Activated naive CD4-positive, alpha-beta T cell treated with anti-CD3 and anti-CD28 coated beads, Interleukin-2, amount 50 U/mL, for 72 hours (primary cell): ENCODE data around the gene FAIM. TPM values are rescaled to one million over a fixed set of nuclear protein-coding genes. Genes with fewer than 3 reads are reported as not detected.
"Not testable (repeated sequence)": the region's sequence is repeated elsewhere in the genome, so short reads cannot be mapped to it uniquely, and the experiment has no call there.

Source experiments
- ATAC-seq, 2 donors: fragments of 150-1000 bp; cut with Tn5 transposase; 2 replicates each; pipeline ENCODE4 v1.10.0; 2021; ENCODE audit warnings: mild to moderate bottlenecking in 2 of 2, moderate library complexity in 2 of 2
- DNase-seq, 2 donors: peaks; one replicate each; pipeline ENCODE4 v3.0.0; 2021 to 2022; ENCODE audit warnings: low spot score in 2 of 2
- H3K27ac Mint-ChIP-seq, 2 donors: one replicate each; pipeline ENCODE4 v1.8.0; 2022; ENCODE audit warnings: mild to moderate bottlenecking in 2 of 2, mixed read lengths in 2 of 2
- H3K36me3 Mint-ChIP-seq, 2 donors: one replicate each; pipeline ENCODE4 v1.8.0; 2022; ENCODE audit warnings: mixed read lengths in 2 of 2
- H3K9me3 Mint-ChIP-seq, 2 donors: one replicate each; pipeline ENCODE4 v1.8.0; 2022; ENCODE audit warnings: mixed read lengths in 2 of 2
- total RNA-seq, 2 donors: library from RNA; stranded (reverse); gene quantifications; one replicate each; pipeline ENCODE4 v1.2.3, GENCODE V29; 2022

FAIM gene, protein sequence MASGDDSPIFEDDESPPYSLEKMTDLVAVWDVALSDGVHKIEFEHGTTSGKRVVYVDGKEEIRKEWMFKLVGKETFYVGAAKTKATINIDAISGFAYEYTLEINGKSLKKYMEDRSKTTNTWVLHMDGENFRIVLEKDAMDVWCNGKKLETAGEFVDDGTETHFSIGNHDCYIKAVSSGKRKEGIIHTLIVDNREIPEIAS
- total RNA-seq = 1 to 10 TPM; 2.1 to 2.2 TPM

DNA sequence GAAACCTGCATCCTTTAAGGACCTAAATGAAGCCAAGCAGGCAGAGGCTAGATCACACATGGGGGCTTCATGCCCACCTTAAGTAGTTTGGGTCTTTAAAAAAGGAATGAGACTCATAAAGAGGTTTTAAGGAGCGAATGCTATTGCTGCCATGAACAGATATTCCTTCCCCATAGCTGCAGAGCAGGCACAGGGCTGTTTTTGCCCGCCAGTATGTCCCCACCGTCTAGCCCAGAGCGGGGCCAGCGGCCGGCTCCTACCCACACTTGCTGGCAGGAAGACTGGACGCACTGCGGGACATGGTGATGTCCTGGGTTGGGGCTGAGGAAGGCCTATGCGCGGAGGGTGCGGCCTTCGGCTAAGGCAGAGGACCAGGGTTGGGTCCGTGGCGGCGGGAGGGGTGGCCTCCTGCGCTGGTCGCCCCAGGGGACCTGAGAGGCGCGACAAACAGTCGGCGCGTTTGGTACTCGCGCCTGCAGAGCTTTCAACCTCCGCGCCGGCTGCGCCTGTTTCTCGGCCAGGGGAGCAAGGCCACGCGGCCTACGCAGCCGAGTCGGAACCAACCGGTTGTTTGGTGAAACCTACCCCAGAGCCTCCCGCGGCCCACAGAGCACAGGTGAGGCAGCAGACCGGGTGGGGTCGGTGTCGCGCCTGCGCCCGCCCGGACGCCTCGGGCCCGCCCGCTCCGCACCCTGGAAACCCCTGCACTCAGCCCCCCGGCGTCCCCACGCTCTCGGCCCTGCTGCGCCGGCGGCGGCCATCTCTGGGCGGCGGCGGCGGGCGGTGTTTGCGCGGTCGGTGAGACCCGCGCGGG lies at the start of gene FAIM:
Gene FAIM, plus strand, starts transcription at position 450 of the 814 bp plus-strand sequence. CDS start 10,956 bp downstream, outside the sequence.
- DNase-seq (peak; percentile 60 to 71), ATAC-seq (peak; percentile 81 to 83)
- H3K36me3 Mint-ChIP-seq = peaks cover 5 to 8% of the 10 kb centered on the region in 2 donors
- peak within 1 kb of the TSS; percentile 80 to 85 for H3K27ac Mint-ChIP-seq
- H3K9me3 Mint-ChIP-seq = peaks cover 0 to 8% of the 10 kb centered on the region in 2 donors

DNA sequence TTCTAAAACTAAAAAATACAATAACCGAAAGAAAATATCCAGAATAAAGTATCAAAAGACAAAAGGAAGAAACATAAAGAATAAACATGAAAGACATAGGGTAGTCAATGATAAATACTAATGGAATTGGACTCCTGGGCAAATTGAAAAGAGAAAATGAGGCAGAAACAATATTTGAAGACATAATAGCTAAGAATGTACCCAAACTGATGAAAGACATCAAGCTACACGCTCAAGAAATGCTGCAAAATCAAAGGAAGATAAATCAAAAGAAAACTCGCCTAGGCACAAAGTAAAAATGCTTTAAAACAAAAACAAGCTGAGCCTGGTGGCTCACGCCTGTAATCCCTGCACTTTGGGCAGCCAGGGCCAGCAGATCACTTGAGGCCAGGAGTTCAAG lies 49.4 kb upstream of the FAIM start:
- ATAC-seq (no peak), DNase-seq (no peak)
- Mint-ChIP-seq H3K36me3 (peaks cover 65 to 68% of the 10 kb centered on the region in 2 donors), H3K27ac (no peak overlapping the region), H3K9me3 (peaks cover 16 to 20% of the 10 kb centered on the region in 2 donors)

DNA sequence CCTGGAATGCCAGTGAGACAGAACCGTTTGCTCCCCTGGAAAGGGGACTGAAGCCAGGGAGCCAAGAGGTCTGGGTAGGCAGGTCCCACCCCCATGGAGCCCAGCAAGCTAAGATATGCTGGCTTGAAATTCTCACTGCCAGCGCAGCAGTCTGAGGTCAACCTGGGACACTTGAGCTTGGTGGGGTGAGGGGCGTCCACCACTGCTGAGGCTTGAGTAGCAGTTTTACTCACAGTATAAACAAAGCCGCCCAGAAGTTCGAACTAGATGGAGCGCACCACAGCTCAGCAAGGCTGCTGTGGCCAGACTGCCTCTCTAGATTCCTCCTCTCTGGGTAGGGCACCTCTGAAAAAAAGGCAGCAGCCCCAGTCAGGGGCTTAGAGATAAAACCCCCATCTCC lies 48.1 kb upstream of the FAIM start:
- H3K36me3 Mint-ChIP-seq = peaks cover 66 to 73% of the 10 kb centered on the region in 2 donors
- peaks cover 16 to 20% of the 10 kb centered on the region in 2 donors for H3K9me3 Mint-ChIP-seq
- no peak for DNase-seq
- no peak for ATAC-seq
- H3K27ac Mint-ChIP-seq = no peak overlapping the region

DNA sequence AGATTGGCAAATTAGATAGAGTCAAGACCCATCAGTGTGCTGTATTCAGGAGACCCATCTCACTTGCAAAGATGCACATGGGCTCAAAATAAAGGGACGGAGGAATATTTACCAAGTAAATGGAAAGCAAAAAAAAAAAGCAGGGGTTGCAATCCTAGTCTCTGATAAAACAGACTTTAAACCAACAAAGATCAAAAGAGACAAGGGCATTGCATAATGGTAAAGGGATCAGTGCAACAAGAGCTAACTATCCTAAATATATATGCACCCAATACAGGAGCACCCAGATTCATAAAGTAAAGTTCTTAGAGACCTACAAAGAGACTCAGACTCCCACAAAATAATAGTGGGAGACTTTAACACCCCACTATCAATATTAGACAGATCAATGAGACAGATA lies 45.7 kb upstream of the FAIM start:
- peaks cover 16 to 19% of the 10 kb centered on the region in 2 donors for H3K9me3 Mint-ChIP-seq
- peaks cover 52 to 62% of the 10 kb centered on the region in 2 donors for H3K36me3 Mint-ChIP-seq
- not testable (repeated sequence) for DNase-seq, ATAC-seq, H3K27ac Mint-ChIP-seq

DNA sequence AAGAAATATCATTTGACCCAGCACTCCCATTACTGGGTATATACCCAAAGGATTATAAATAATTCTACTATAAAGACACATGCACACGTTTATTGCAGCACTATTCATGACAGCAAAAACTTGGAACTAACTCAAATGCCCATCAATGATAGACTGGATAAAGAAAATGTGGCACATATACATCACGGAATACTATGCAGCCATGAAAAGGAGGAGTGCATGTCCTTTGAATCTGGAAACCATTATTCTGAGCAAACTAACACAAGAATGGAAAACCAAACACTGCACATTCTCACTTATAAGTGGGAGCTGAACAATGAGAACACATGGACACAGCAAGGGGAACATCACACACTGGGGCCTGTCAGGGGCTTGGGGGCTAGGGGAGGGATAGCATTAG lies 42.3 kb upstream of the FAIM start:
- peaks cover 30 to 39% of the 10 kb centered on the region in 2 donors for H3K36me3 Mint-ChIP-seq
- not testable (repeated sequence) for DNase-seq, H3K9me3 Mint-ChIP-seq, ATAC-seq, H3K27ac Mint-ChIP-seq

DNA sequence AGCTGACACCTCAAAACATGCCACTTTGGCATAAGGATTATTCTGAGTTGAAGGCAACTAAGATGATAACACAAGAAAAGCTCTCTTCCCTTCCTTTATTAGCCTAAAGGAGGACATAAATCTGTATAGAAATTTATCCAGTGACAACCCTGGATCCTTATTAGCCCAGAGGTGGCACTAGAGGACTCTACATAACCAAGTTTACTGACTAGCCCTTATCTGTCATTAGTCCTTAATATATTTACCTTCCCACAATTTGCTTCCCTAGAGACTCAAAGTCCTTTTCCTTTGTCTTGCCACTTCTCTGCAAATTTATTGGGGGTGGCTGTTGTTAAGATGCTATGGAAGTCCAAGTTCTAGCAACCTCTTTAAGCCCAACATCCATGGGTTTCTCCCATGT lies 41.2 kb upstream of the FAIM start:
- Mint-ChIP-seq H3K36me3 (peaks cover 23 to 33% of the 10 kb centered on the region in 2 donors), H3K27ac (no peak overlapping the region), H3K9me3 (peaks cover 0 to 3% of the 10 kb centered on the region in 2 donors)
- ATAC-seq (no peak), DNase-seq (no peak)

DNA sequence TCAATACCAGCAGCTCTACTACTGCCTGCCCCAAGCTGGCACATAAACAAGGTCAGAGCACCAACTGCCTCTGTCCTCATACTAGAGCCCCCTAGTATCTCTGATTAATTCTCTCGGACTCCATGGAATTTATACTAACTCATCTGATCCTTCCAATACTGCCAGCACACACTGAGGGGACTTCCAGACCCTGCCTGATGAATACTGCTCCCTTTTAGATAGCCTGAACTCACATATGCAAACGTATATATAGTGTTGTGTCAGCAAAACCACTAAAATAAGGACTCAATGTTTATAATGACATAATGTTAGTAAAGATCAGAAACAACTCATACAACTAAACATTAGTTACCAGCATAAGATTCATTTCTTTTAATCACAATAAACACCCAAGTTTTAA lies 39.5 kb upstream of the FAIM start:
- peaks cover 0 to 15% of the 10 kb centered on the region in 2 donors for H3K9me3 Mint-ChIP-seq
- H3K36me3 Mint-ChIP-seq = peaks cover 26 to 36% of the 10 kb centered on the region in 2 donors
- no peak overlapping the region for H3K27ac Mint-ChIP-seq
- DNase-seq (no peak), ATAC-seq (no peak)

DNA sequence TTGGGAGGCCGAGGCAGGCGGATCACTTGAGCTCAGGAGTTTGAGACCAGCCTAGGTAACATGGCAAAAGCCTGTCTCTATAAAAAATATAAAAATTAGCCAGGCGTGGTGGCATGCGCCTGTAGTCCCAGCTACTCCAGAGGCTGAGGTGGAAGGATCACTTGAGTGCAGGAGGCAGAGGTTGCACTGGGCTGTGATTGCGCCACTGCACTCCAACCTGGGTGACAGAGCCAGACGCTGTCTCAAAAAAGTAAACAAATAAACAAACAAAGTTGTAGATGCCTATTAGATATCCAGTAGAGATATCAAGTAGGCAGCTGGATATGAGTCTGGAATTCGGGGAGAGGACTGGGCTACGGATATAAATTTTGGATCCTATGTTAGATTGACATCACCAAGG lies 38.9 kb upstream of the FAIM start:
- Mint-ChIP-seq H3K27ac (peak overlapping the region in 1 of 2 donors; percentile 10), H3K9me3 (peaks cover 0 to 15% of the 10 kb centered on the region in 2 donors), H3K36me3 (peaks cover 24 to 32% of the 10 kb centered on the region in 2 donors)
- not testable (repeated sequence) for ATAC-seq, DNase-seq

DNA sequence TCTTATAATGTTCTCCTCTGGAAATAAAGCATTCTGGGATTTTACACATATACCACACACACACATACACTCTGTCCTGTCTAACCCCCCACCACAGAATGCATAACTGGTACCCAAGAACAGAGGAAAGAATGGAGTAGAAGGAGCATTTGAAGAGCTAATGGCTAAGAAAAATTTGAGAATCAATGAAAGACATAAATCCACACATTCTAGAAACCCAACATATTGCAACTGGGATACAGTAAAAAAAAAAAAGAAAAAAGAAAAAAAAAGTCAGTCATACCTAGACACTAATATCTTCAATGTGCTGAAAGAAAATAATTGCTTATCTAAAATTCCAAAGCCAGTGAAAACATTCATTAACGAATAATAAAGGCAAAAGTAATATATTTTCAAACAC lies 35.4 kb upstream of the FAIM start:
- H3K36me3 Mint-ChIP-seq = peaks cover 38 to 40% of the 10 kb centered on the region in 2 donors

DNA sequence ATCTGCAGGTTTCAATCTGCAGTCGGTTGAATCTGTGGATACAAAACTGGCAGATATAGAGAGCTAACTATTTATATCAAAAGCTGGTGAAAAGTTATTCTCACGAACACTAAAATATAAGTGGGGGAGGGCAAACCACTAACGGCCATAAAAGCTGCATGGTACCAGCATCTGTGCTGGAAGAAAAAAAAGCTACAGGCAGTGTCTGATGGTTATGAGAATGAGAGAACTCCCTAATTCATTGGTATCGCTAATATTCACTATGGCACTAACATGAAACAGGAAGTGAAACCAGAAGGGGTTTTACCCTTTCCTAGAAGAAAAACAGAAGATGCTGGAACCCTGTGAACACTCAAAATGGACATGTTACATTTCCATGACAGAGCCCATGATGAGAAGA lies 30.4 kb upstream of the FAIM start:
- ATAC-seq (peak; percentile 26 to 41), DNase-seq (no peak)
- Mint-ChIP-seq H3K9me3 (peaks cover 7 to 18% of the 10 kb centered on the region in 2 donors), H3K27ac (no peak overlapping the region), H3K36me3 (peaks cover 34 to 42% of the 10 kb centered on the region in 2 donors)

More for the DNA sequence above, 35.4 kb upstream of the FAIM start:
- DNase-seq = no peak
- no peak overlapping the region for H3K27ac Mint-ChIP-seq
- ATAC-seq = no peak
- peaks cover 4 to 17% of the 10 kb centered on the region in 2 donors for H3K9me3 Mint-ChIP-seq

DNA sequence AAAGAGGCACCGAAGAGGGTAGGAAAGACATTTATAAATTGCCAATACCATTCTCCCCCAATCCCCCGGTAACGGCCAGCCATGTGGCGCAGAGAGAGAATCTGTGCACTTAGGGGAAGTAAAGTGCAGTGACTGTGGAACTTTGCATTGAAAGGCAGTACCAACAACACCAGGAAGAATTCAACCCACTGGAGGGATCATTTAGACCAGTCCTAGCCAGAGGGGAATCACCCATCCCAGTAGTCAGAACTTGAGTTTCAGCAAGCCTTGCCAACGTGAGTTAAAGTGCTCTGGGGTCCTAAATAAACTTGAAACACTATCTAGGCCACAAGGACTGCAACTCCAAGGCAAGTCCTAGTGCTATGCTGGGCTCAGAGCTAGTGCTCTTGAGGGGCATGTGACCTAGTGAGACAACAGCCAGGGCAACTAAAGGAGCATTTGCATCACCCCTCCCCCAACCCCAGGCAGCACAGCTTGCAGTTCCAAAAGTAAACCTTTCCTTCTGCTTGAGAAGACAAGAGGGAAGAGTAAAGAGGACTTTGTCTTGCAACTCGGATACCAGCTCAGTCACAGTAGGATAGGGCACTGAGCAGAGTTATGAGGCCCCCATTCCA lies 29.5 kb upstream of the FAIM start:
- H3K27ac Mint-ChIP-seq = no peak overlapping the region
- peaks cover 7 to 10% of the 10 kb centered on the region in 2 donors for H3K9me3 Mint-ChIP-seq
- peaks cover 25 to 32% of the 10 kb centered on the region in 2 donors for H3K36me3 Mint-ChIP-seq
- DNase-seq = no peak
- ATAC-seq = peak in 1 of 2 donors; percentile 36

DNA sequence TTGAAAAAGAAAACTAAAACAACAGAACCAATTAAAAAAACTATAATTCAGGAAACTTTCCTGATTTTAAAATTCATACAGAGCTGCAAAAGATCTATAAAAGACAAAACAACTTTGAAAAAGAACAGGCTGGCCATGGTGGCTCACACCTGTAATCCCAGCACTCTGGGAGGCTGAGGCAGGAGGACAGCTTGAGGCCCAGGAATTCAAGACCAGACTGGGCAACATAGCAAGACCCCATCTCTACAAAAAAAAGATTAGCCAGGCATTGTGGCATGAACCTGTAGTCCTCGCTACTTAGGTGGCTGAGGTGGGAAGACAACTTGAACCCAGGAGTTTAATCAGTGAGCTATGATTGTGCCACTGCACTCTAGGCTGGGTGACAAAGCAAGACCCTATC lies 21.2 kb upstream of the FAIM start:
- Mint-ChIP-seq H3K27ac (peak overlapping the region in 1 of 2 donors; percentile 6), H3K36me3 (peaks cover 5 to 12% of the 10 kb centered on the region in 2 donors), H3K9me3 (peaks cover 0 to 4% of the 10 kb centered on the region in 2 donors)
- DNase-seq = no peak
- ATAC-seq = no peak

DNA sequence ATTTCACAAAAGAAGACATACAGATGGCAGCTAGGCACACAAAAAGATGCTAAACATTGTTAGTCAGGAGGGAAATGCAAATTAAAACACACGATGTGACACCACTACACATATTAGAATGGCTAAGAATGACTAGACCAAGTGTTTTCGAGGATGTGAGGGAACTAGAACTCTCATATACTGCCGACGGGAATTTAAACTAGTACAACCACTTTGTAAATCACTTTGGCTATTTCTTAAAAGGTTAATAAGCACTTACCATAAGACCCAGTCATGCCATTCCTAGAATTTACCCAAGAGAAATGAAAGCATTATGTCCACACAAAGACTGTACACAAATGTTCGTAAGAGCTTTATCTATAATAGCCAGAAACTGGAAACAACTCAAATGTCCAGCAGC lies 20.1 kb upstream of the FAIM start:
- peaks cover 5 to 12% of the 10 kb centered on the region in 2 donors for H3K36me3 Mint-ChIP-seq
- H3K27ac Mint-ChIP-seq = no peak overlapping the region
- H3K9me3 Mint-ChIP-seq = peaks cover 0 to 4% of the 10 kb centered on the region in 2 donors
- ATAC-seq = no peak
- DNase-seq = no peak

DNA sequence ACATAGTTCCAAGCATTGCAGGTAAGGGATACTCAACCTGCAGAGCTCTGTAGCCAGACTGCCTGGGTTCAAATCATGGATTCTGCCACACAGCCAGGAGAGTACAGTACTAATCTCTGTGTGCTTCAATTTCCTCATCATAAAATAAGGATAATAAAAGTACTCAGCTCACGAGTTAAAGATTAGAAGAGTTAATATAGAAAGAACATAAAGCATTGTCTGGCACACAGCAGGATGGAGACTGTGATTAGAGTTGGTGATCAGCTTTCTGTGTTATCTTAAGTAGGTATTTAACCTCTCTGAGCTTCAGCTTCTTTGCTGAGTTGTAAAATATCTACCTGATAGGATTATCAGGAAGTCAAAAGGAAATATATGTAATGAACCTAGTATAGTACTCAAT lies 17.2 kb upstream of the FAIM start:
- H3K27ac Mint-ChIP-seq = no peak overlapping the region
- peaks cover 0 to 2% of the 10 kb centered on the region in 2 donors for H3K9me3 Mint-ChIP-seq
- peaks cover 2 to 3% of the 10 kb centered on the region in 2 donors for H3K36me3 Mint-ChIP-seq
- DNase-seq (no peak), ATAC-seq (no peak)

DNA sequence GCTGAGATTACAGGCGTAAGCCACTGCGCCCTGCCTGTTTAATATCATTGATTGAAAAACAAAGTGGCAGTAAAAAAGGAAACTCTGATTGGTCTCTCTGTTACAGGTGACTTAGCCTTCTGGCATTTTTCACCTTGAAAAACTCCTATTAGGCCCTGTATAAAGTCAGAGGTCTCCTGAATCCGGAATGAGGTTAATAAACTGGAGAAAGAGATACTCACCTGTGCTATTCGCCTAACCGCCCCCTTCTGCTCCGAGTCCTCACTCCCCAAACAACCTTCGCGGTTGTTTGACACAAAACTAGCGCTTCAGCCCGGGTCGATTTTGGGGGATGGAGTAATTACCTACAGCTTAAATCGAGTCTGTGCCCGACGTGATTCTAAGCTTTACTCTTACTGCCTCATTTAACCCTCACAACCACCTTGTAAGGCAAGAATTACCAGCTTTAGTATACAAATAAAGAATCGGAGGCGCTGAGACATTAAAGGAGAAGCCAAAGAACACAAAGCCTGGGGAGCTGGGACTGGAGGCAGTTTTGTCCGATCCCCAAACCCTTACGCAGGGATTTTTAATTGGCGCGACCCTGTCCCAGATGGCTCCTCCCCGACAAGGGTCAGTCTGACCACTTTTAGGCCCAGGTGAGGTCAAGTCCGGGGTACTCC lies 15.0 kb upstream of the FAIM start:
- DNase-seq = peak in 1 of 2 donors; percentile 10
- Mint-ChIP-seq H3K27ac (peak overlapping the region; percentile 14 to 93), H3K9me3 (peaks cover 0 to 3% of the 10 kb centered on the region in 2 donors), H3K36me3 (no peaks in the 10 kb centered on the region)
- no peak for ATAC-seq

DNA sequence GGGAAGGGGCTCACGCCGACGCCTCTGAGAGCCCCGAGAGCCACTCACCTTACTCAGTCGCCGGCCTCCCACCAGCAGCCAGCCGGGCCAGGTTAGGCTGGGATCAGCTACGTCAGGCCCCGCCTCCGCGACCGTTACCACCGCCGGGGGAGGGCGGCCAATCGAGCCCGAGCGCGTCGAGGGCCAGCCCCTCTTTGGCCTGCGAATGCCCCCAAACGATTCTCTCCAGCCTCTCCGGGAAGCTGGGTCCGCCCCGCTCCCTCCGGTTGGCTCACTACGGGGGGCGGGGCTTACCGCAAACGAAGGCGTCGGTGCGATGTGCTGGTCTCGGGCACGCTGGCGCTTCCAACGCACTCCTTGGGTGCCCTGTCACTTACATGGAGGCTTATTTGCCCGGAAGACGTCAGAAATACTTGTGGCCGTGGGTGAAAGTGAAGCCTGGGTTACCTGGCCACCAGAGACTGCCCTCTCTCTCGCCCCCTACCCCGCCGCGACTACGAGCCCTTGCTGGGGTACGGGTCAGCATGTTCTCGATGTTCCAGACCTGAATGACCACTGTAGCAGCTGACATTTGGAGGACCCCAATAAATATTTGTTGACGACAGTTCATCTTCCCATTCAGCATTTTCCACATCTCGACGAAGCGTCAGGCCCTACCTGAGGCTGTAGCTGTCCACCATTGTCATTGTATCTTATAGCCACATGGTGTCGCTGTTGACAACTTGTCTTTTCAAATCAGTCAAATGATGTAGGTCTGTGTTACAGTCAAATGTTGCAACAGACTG lies 14.2 kb upstream of the FAIM start, which contains the start of gene CEP70:
Gene CEP70, minus strand, starts transcription at position 111 of the 785 bp plus-strand sequence. CDS start 21,333 bp downstream, outside the sequence.
- ATAC-seq (peak; percentile 92 to 94), DNase-seq (peak; percentile 85 to 93)
- H3K36me3 Mint-ChIP-seq = no peaks in the 10 kb centered on the region
- peak within 1 kb of the TSS; percentile 93 to 94 for H3K27ac Mint-ChIP-seq
- peaks cover 0 to 3% of the 10 kb centered on the region in 2 donors for H3K9me3 Mint-ChIP-seq
